MCF 10A (cell line): ENCODE data around the gene LMNTD1. TPM values are rescaled to one million over a fixed set of nuclear protein-coding genes. Genes with fewer than 3 reads are reported as not detected.

Experiments
- BruUV-seq: library from RNA; stranded (reverse); fragments of 400-500 nt; replicated peaks from 2 replicates; lab custom pipeline; 2021; lab: Mats Ljungman, UMichigan
- CTCF ChIA-PET: fragments of 300-600 bp; sonication (Branson Sonifier 250); formaldehyde crosslinking; extraction: SDS; loops from one replicate; lab custom pipeline; 2021; ENCODE audit warnings: antibody characterized with exemption, inconsistent platforms; lab: Yijun Ruan, JAX
- POLR2A ChIA-PET: fragments of 300-600, 350-650 bp; sonication (Branson Sonifier 250); formaldehyde crosslinking; extraction: SDS; loops from one replicate; lab custom pipeline; 2020; ENCODE audit warnings: antibody characterized with exemption, inconsistent platforms; lab: Yijun Ruan, JAX
- DNase-seq: peaks from one replicate; pipeline ENCODE4 v3.0.0-alpha.2; 2018; ENCODE audit not compliant: unreplicated experiment
- H3K27ac Mint-ChIP-seq: one replicate; pipeline ENCODE4 v1.8.0; 2022; ENCODE audit warnings: mild to moderate bottlenecking, low read depth, mixed read lengths; ENCODE audit not compliant: unreplicated experiment
- H3K27me3 Mint-ChIP-seq: one replicate; pipeline ENCODE4 v1.8.0; 2022; ENCODE audit warnings: mixed read lengths; ENCODE audit not compliant: insufficient read depth, unreplicated experiment
- H3K36me3 Mint-ChIP-seq: one replicate; pipeline ENCODE4 v1.8.0; 2022; ENCODE audit warnings: mild to moderate bottlenecking, moderate library complexity, mixed read lengths; ENCODE audit not compliant: insufficient read depth, unreplicated experiment
- H3K4me1 Mint-ChIP-seq: one replicate; pipeline ENCODE4 v1.8.0; 2022; ENCODE audit warnings: mixed read lengths; ENCODE audit not compliant: insufficient read depth, unreplicated experiment
- H3K4me3 Mint-ChIP-seq: one replicate; pipeline ENCODE4 v1.8.0; 2022; ENCODE audit warnings: mild to moderate bottlenecking, moderate library complexity, mixed read lengths; ENCODE audit not compliant: unreplicated experiment
- H3K9me3 Mint-ChIP-seq: one replicate; pipeline ENCODE4 v1.8.0; 2022; ENCODE audit warnings: mixed read lengths; ENCODE audit not compliant: unreplicated experiment
- CTCF ChIP-seq: fragments of 200-600 bp; IDR thresholded peaks from one replicate; pipeline ENCODE4 v1.8.0; 2022; ENCODE audit warnings: antibody characterized with exemption, mild to moderate bottlenecking; ENCODE audit not compliant: unreplicated experiment
- intact Hi-C: fragments of 100-400 bp; cut with micrococcal nuclease; formaldehyde crosslinking; loops from 2 replicates; pipeline ENCODE4 v1.14.1; 2022
- total RNA-seq: library from RNA; stranded (reverse); gene quantifications from 2 replicates; pipeline ENCODE4 v1.2.3, GENCODE V29; 2022

Gene LMNTD1
- total RNA-seq, 1 experiment from 2014 or later: not detected

DNA sequence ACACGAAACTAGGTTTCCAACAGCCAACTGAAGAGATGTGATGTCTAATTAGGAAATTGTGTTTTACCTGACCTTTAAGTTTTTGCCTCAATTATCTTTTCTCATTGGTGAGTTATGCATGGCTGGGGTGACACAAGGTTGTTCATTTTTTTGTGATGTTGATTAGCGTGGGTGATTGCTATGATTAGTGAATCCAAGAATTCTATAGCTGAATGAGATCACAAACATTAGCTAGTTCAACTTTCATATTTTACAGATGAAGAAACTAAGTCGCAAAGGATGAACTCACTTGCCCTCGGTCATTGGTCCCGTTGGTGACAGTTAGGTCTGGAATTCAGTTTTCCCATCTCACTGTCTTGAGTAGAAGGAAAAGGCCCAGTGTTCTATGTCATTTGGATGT is 32.6 kb upstream of the LMNTD1 start:
- Mint-ChIP-seq H3K27ac (peak overlapping the region; percentile 59), H3K27me3 (no peaks in the 10 kb centered on the region), H3K4me1 (peaks cover 27% of the 10 kb centered on the region), H3K9me3 (no peaks in the 10 kb centered on the region), H3K4me3 (peak overlapping the region; percentile 33), H3K36me3 (no peaks in the 10 kb centered on the region)
- intact Hi-C loops: loop anchor here (1.0 to 5.0 kb wide), 2 partner anchors 149 to 527 kb away; no protein-coding TSS in a partner anchor
- DNase-seq: no peak
- ChIA-PET CTCF (interaction anchor here (0.6 kb wide), 1 partner anchor 344 kb away, joined by 4 read pairs; no protein-coding TSS in a partner anchor), POLR2A (interaction anchor here (1.5 to 3.6 kb wide), 3 partner anchors 63 to 374 kb away, joined by 5 to 29 read pairs (median 9); partner anchors contain the start of gene RASSF8)
- TF ChIP-seq CTCF: no peak
- no TSS peak for BruUV-seq

DNA sequence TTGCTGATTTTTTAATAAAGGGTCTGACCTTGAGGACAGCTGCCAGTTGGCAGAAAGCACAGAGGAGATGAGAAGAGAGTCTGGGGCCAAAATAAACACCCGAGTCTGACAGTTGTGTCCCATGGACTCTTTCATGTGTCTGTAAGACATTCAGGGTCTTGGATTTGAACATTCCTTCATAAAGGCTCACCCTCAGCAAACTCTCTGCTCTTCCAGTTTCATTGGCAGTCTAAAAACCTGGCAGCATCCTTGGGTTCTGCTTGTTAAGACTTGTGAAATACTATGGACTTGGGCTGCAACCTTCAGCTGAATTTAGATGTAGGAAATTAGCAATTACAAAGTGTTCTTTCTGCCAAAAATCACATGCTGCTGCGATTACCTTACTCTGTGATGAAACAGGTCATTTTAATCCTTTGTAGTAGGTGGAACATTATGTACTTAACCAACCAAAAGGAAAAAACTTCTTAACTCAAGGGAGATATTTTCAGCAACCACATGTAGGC is 32.0 kb upstream of the LMNTD1 start:
- H3K27me3 Mint-ChIP-seq: no peaks in the 10 kb centered on the region
- ChIA-PET POLR2A (interaction anchor here (0.7 to 3.6 kb wide), 5 partner anchors 45 to 433 kb away, joined by 3 to 29 read pairs (median 5); partner anchors contain the start of gene RASSF8), CTCF (interaction anchor here (1.3 kb wide), 1 partner anchor 444 kb away, joined by 5 read pairs; no protein-coding TSS in a partner anchor)
- H3K36me3 Mint-ChIP-seq: no peaks in the 10 kb centered on the region
- no peaks in the 10 kb centered on the region for H3K9me3 Mint-ChIP-seq
- intact Hi-C loops: loop anchor here (1.0 to 5.0 kb wide), 2 partner anchors 149 to 527 kb away; no protein-coding TSS in a partner anchor
- H3K4me1 Mint-ChIP-seq: peaks cover 27% of the 10 kb centered on the region
- peak; percentile 95 for DNase-seq
- peak overlapping the region; percentile 59 for H3K27ac Mint-ChIP-seq
- peak overlapping the region; percentile 33 for H3K4me3 Mint-ChIP-seq
- TF ChIP-seq CTCF: no peak
- BruUV-seq: no TSS peak

DNA sequence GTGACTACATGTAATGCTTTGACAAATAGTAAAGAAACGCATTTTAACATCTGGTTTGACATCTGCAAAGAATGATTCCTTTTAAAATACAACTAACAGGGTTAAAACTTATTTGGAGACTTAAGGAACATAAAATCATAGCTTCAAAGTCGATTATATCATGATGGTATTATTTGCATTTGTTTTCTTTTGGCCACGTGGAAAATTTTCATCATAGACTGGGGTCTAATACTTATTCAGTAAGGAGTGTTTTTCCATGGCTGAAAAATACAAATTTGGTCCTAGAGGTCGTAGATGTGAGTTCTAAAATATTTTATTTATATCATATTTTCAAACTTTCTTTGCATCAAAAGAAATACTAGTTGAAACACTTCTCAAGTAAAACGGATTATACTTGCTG is 31.5 kb upstream of the LMNTD1 start:
- Mint-ChIP-seq H3K9me3 (no peaks in the 10 kb centered on the region), H3K27ac (peak overlapping the region; percentile 59), H3K27me3 (no peaks in the 10 kb centered on the region), H3K4me1 (peaks cover 27% of the 10 kb centered on the region), H3K36me3 (no peaks in the 10 kb centered on the region), H3K4me3 (no peak overlapping the region)
- BruUV-seq: no TSS peak
- intact Hi-C loops: no loop called here
- DNase-seq: no peak
- TF ChIP-seq CTCF: no peak
- ChIA-PET CTCF (interaction anchor here (0.6 to 1.4 kb wide), 8 partner anchors 27 to 448 kb away, joined by 3 to 5 read pairs (median 3); partner anchors contain the start of gene RASSF8), POLR2A (interaction anchor here (0.7 to 3.6 kb wide), 5 partner anchors 45 to 433 kb away, joined by 3 to 29 read pairs (median 5); partner anchors contain the start of gene RASSF8)

DNA sequence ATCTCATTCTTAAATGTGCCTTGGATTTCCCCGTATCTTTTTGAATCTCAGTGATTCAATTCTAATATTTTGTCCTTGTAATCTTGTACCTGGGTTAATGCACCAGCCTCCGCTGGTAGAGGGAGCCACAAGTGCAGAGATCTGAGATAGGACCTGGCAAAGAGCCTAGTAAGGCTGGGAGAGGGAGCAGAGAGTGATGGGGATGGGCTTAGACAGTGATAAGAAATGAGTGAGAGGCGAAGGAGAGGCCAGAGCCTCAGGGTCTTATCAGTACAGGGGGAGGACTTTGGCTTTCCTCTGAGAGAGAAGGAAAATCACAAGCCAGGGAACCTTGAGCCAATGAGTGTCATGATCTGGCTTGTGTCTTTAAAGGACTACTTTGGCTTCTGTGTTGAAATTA is 30.5 kb upstream of the LMNTD1 start:
- intact Hi-C loops: loop anchor here (1.0 kb wide), 2 partner anchors 376 to 446 kb away; no protein-coding TSS in a partner anchor
- Mint-ChIP-seq H3K4me1 (peaks cover 27% of the 10 kb centered on the region), H3K27me3 (no peaks in the 10 kb centered on the region), H3K36me3 (no peaks in the 10 kb centered on the region), H3K4me3 (no peak overlapping the region), H3K9me3 (no peaks in the 10 kb centered on the region), H3K27ac (peak overlapping the region; percentile 2)
- no TSS peak for BruUV-seq
- CTCF ChIA-PET: interaction anchor here (0.9 to 1.4 kb wide), 5 partner anchors 26 to 449 kb away, joined by 3 to 5 read pairs (median 3); no protein-coding TSS in a partner anchor
- TF ChIP-seq CTCF: peak; percentile 22
- DNase-seq: peak; percentile 58
- POLR2A ChIA-PET: interaction anchor here (1.2 to 3.6 kb wide), 2 partner anchors 125 to 376 kb away, joined by 6 to 29 read pairs; partner anchors contain the start of gene RASSF8
